ENCODE results near the gene DENND6A.

DNA sequence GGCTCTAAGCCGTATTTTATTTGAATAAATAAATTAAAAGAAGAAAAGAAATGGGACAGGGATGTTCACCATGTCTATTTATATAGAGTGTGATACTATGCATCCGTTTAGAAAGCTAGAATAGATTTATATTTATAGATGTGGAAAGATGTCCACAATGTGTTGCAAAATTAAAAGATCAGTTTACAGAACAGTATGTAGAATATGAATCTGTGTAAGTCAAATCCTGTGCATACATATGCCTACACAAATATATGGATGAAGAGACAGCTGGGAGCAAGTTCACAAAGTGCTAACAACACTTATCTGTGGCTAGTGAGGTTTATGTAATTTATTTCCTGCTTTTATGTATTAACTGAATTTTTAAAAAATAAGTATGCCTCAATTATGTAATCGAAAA lies 37.8 kb upstream of the DENND6A start:
- TF ChIP-seq, protein P1, sequence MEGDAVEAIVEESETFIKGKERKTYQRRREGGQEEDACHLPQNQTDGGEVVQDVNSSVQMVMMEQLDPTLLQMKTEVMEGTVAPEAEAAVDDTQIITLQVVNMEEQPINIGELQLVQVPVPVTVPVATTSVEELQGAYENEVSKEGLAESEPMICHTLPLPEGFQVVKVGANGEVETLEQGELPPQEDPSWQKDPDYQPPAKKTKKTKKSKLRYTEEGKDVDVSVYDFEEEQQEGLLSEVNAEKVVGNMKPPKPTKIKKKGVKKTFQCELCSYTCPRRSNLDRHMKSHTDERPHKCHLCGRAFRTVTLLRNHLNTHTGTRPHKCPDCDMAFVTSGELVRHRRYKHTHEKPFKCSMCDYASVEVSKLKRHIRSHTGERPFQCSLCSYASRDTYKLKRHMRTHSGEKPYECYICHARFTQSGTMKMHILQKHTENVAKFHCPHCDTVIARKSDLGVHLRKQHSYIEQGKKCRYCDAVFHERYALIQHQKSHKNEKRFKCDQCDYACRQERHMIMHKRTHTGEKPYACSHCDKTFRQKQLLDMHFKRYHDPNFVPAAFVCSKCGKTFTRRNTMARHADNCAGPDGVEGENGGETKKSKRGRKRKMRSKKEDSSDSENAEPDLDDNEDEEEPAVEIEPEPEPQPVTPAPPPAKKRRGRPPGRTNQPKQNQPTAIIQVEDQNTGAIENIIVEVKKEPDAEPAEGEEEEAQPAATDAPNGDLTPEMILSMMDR (IDR thresholded peaks at IDR 0.05): no peak
- no peak for TF ChIP-seq POLR2A (IDR thresholded peaks at IDR 0.05)

Measured in heart left ventricle (tissue), 13 donors.